IMR-90 (cell line): ENCODE measurements around the gene RALA. TPM values are rescaled to one million over a fixed set of nuclear protein-coding genes. Genes with fewer than 3 reads are reported as not detected.

Experiments used
- ATAC-seq: fragments of 200-7000 bp; cut with Tn5 transposase; 2 replicates; pipeline ENCODE4 v1.9.1; 2020; ENCODE audit warnings: low read depth, mild to moderate bottlenecking, moderate library complexity
- BruUV-seq: library from RNA; stranded (reverse); fragments of 400-500 nt; replicated peaks from 2 replicates; lab custom pipeline; 2021; lab: Mats Ljungman, UMichigan
- CTCF ChIA-PET: fragments of 300-600 bp; formaldehyde crosslinking; extraction: SDS; loops from one replicate; lab custom pipeline; 2021; ENCODE audit warnings: antibody characterized with exemption; lab: Yijun Ruan, JAX
- POLR2A ChIA-PET: fragments of 300-600 bp; sonication (Branson Sonifier 250); formaldehyde crosslinking; loops from one replicate; lab custom pipeline; 2022; ENCODE audit warnings: antibody characterized with exemption; ENCODE audit not compliant: unreplicated experiment; lab: Charles Lee
- DNase-seq: peaks from one replicate; pipeline ENCODE4 v3.0.0; 2013
- H2AFZ ChIP-seq: replicated peaks from 2 replicates; pipeline ENCODE3; 2013; ENCODE audit warnings: low read length, mild to moderate bottlenecking; ENCODE audit not compliant: poor library complexity
- H2AK5ac ChIP-seq: 2 replicates; pipeline ENCODE4 v1.6.1; 2013; ENCODE audit warnings: low read depth, low read length, inconsistent platforms
- H2AK9ac ChIP-seq: replicated peaks from 2 replicates; pipeline ENCODE3; 2013; ENCODE audit warnings: mild to moderate bottlenecking, low read depth, low read length, moderate library complexity; ENCODE audit not compliant: poor library complexity
- H2BK120ac ChIP-seq: 2 replicates; pipeline ENCODE4 v1.6.1; 2013; ENCODE audit warnings: low read depth, low read length, inconsistent platforms
- H2BK15ac ChIP-seq: 3 replicates; pipeline ENCODE4 v1.6.1; 2013; ENCODE audit warnings: low read depth, low read length, inconsistent platforms
- H2BK20ac ChIP-seq: 2 replicates; pipeline ENCODE4 v1.6.1; 2013; ENCODE audit warnings: low read depth, mild to moderate bottlenecking, inconsistent platforms, low read length, moderate library complexity
- H2BK5ac ChIP-seq: 2 replicates; pipeline ENCODE4 v1.6.1; 2013; ENCODE audit warnings: mild to moderate bottlenecking, low read depth, low read length, inconsistent platforms; ENCODE audit not compliant: poor library complexity, severe bottlenecking
- H3K14ac ChIP-seq: replicated peaks from 2 replicates; pipeline ENCODE4 v1.6.1; 2013; ENCODE audit warnings: low read depth, low read length, inconsistent platforms
- H3K18ac ChIP-seq: 2 replicates; pipeline ENCODE4 v1.6.1; 2013; ENCODE audit warnings: low read depth, low read length, control low read depth
- H3K23ac ChIP-seq: 2 replicates; pipeline ENCODE4 v1.6.1; 2013; ENCODE audit warnings: low read depth, low read length, inconsistent platforms
- H3K27ac ChIP-seq: 2 replicates; pipeline ENCODE4 v1.5.1; 2013; ENCODE audit warnings: mild to moderate bottlenecking, control low read depth, low read length; ENCODE audit not compliant: insufficient read depth
- H3K27me3 ChIP-seq: 2 replicates; pipeline ENCODE4 v1.6.1; 2013; ENCODE audit warnings: low read length; ENCODE audit not compliant: control insufficient read depth, insufficient read depth
- H3K36me3 ChIP-seq: 2 replicates; pipeline ENCODE4 v1.6.1; 2013; ENCODE audit warnings: low read length, mixed read lengths; ENCODE audit not compliant: control insufficient read depth, insufficient read depth
- H3K4ac ChIP-seq: 2 replicates; pipeline ENCODE4 v1.6.1; 2013; ENCODE audit warnings: low read depth, low read length, inconsistent platforms
- H3K4me1 ChIP-seq: 2 replicates; pipeline ENCODE4 v1.6.1; 2013; ENCODE audit warnings: low read length, mixed read lengths; ENCODE audit not compliant: control insufficient read depth, insufficient read depth
- H3K4me2 ChIP-seq: 2 replicates; pipeline ENCODE4 v1.6.1; 2013; ENCODE audit warnings: low read depth, mild to moderate bottlenecking, control low read depth, low read length, moderate library complexity
- H3K4me3 ChIP-seq: 2 replicates; pipeline ENCODE4 v1.5.1; 2013; ENCODE audit warnings: low read depth, mild to moderate bottlenecking, control low read depth, low read length, moderate library complexity; ENCODE audit not compliant: insufficient read depth
- H3K56ac ChIP-seq: 2 replicates; pipeline ENCODE4 v1.6.1; 2013; ENCODE audit warnings: low read length, inconsistent platforms; ENCODE audit not compliant: insufficient read depth; ENCODE audit errors: extremely low read depth
- H3K79me1 ChIP-seq, 2 experiments: 2 replicates each; pipeline ENCODE4 v1.6.1; 2013; ENCODE audit warnings: low read length in 2 of 2, inconsistent platforms in 1 of 2, low read depth in 1 of 2
- H3K9ac ChIP-seq: 2 replicates; pipeline ENCODE4 v1.6.1; 2013; ENCODE audit warnings: low read depth, low read length, control low read depth
- H3K9me1 ChIP-seq: 2 replicates; pipeline ENCODE4 v1.6.1; 2013; ENCODE audit warnings: low read length, inconsistent platforms; ENCODE audit not compliant: insufficient read depth
- H3K9me3 ChIP-seq: 2 replicates; pipeline ENCODE4 v1.6.1; 2013; ENCODE audit warnings: low read length; ENCODE audit not compliant: control insufficient read depth, insufficient read depth
- H4K20me1 ChIP-seq: 2 replicates; pipeline ENCODE4 v1.6.1; 2013; ENCODE audit warnings: low read length, inconsistent platforms; ENCODE audit not compliant: insufficient read depth
- H4K5ac ChIP-seq: 2 replicates; pipeline ENCODE4 v1.6.1; 2013; ENCODE audit warnings: mild to moderate bottlenecking, low read depth, low read length, control low read depth
- H4K8ac ChIP-seq, 2 experiments: 2 replicates each; pipeline ENCODE4 v1.6.1; 2013; ENCODE audit warnings: low read depth in 2 of 2, low read length in 2 of 2, control low read depth in 1 of 2, inconsistent platforms in 1 of 2
- H4K91ac ChIP-seq: 2 replicates; pipeline ENCODE4 v1.6.1; 2013; ENCODE audit warnings: low read depth, low read length, inconsistent platforms; ENCODE audit not compliant: insufficient read depth
- FOS ChIP-seq: fragments of 150-350 bp; IDR thresholded peaks from 2 replicates; pipeline ENCODE4 v1.6.1; 2016; ENCODE audit warnings: low read depth, low read length
- MAFK ChIP-seq: IDR thresholded peaks from 2 replicates; pipeline ENCODE4 v1.6.1; 2012; ENCODE audit warnings: low read depth, low read length, improper control_type of control experiment
- RFX5 ChIP-seq: IDR thresholded peaks from 2 replicates; pipeline ENCODE4 v1.8.0; 2012; ENCODE audit warnings: low read depth, mild to moderate bottlenecking, low read length, moderate library complexity
- WGBS, 2 experiments: methylation state at CpG; one replicate each; pipeline versions ENCODE4 v1.1.5 to v1.1.7; 2013; ENCODE audit warnings: missing lambda C conversion rate in 2 of 2; ENCODE audit not compliant: insufficient read length in 1 of 2; ENCODE audit errors: extremely low coverage in 2 of 2; 5-methylcytosine and 5-hydroxymethylcytosine counted together
- dilution Hi-C: fragments of 300-500 bp; cut with HindIII; formaldehyde crosslinking; loops from one replicate; pipeline ENCODE4 v1.14.3; 2018; ENCODE audit warnings: low sequenced_read_pairs; ENCODE audit not compliant: unreplicated experiment
- in situ Hi-C: fragments of 300-500 bp; cut with MboI; formaldehyde crosslinking; loops from 3 replicates; pipeline ENCODE4 v1.14.3; 2019; ENCODE audit warnings: low sequenced_read_pairs, inconsistent platforms, mixed read lengths
- intact Hi-C: fragments of 100-400 bp; cut with micrococcal nuclease; formaldehyde crosslinking; loops from 2 replicates; pipeline ENCODE4 v1.10.0; 2022
- polyA plus RNA-seq, 3 experiments: library from polyadenylated mRNA; depleted of rRNA; stranded (reverse); fragments of >200 nt; gene quantifications; 2 replicates each; pipeline ENCODE4 v1.2.3, GENCODE V29; 2012; ENCODE audit warnings: low replicate concordance in 1 of 3
- total RNA-seq: library from RNA; depleted of rRNA; stranded (reverse); fragments of >200 nt; gene quantifications from 2 replicates; pipeline ENCODE4 v1.2.3, GENCODE V29; 2012
- TF ChIP-seq, protein P1 (sequence below): conservative IDR thresholded peaks from 2 replicates; pipeline ENCODE4 v1.5.1; 2012; ENCODE audit warnings: mild to moderate bottlenecking, low read depth, low read length, improper control_type of control experiment
- TF ChIP-seq, protein P2 (sequence below): fragments of 150-350 bp; IDR thresholded peaks from 2 replicates; pipeline ENCODE4 v1.6.1; 2016; ENCODE audit warnings: low read depth, mild to moderate bottlenecking, low read length, moderate library complexity, borderline replicate concordance

The RALA gene
- total and polyA plus RNA-seq, 2 of the 4 experiments (the other 2 are of a cell fraction): 7.7 to 20.5 TPM

DNA sequence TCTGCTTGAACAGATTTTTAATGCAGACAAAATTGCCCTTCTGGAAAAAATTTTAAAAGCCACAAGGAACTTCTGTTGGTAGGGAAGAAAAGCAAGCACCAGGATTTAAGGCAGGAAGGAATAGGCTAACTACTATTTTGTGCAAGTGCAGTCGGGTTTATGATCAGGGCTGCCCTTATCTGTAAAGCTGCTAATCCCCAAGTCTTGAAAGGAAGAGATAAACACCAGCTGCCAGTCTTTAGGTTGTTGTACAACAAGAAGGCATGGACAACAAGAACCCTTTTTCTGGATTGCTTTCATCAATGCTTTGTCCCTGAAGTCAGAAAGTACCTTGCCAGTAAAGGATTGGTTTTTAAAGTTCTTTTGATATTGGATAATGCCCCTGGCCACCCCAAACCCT is 40.7 kb downstream of the RALA start:
- in situ Hi-C loops: no loop called here
- no peak overlapping the region for H3K18ac ChIP-seq
- ATAC-seq (no peak), DNase-seq (no peak)
- no peak overlapping the region for H3K4me3 ChIP-seq
- no peak overlapping the region for H2AFZ ChIP-seq
- BruUV-seq: no TSS peak
- H3K4ac ChIP-seq: no peak overlapping the region
- H2BK15ac ChIP-seq: no peak overlapping the region
- H2BK20ac ChIP-seq: no peak overlapping the region
- ChIA-PET POLR2A (no interaction called here), CTCF (interaction anchor here (0.6 kb wide), 1 partner anchor 9 kb away, joined by 3 read pairs; no protein-coding TSS in a partner anchor)
- no peak overlapping the region for H4K5ac ChIP-seq
- H2BK5ac ChIP-seq: no peak overlapping the region
- H3K56ac ChIP-seq: no peak overlapping the region
- no peak overlapping the region for H3K27ac ChIP-seq
- H4K91ac ChIP-seq: no peak overlapping the region
- H3K14ac ChIP-seq: no peak overlapping the region
- peaks cover 6% of the 10 kb centered on the region for H3K36me3 ChIP-seq
- H3K4me2 ChIP-seq: no peak overlapping the region
- no peak for TF ChIP-seq FOS
- no peak for TF ChIP-seq RFX5
- TF ChIP-seq, protein P1, sequence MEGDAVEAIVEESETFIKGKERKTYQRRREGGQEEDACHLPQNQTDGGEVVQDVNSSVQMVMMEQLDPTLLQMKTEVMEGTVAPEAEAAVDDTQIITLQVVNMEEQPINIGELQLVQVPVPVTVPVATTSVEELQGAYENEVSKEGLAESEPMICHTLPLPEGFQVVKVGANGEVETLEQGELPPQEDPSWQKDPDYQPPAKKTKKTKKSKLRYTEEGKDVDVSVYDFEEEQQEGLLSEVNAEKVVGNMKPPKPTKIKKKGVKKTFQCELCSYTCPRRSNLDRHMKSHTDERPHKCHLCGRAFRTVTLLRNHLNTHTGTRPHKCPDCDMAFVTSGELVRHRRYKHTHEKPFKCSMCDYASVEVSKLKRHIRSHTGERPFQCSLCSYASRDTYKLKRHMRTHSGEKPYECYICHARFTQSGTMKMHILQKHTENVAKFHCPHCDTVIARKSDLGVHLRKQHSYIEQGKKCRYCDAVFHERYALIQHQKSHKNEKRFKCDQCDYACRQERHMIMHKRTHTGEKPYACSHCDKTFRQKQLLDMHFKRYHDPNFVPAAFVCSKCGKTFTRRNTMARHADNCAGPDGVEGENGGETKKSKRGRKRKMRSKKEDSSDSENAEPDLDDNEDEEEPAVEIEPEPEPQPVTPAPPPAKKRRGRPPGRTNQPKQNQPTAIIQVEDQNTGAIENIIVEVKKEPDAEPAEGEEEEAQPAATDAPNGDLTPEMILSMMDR: no peak
- TF ChIP-seq MAFK: no peak
- TF ChIP-seq, protein P2, sequence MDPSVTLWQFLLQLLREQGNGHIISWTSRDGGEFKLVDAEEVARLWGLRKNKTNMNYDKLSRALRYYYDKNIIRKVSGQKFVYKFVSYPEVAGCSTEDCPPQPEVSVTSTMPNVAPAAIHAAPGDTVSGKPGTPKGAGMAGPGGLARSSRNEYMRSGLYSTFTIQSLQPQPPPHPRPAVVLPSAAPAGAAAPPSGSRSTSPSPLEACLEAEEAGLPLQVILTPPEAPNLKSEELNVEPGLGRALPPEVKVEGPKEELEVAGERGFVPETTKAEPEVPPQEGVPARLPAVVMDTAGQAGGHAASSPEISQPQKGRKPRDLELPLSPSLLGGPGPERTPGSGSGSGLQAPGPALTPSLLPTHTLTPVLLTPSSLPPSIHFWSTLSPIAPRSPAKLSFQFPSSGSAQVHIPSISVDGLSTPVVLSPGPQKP: no peak
- no peak overlapping the region for H2AK5ac ChIP-seq
- H3K9ac ChIP-seq: no peak overlapping the region
- H4K20me1 ChIP-seq: peaks cover 32% of the 10 kb centered on the region
- no peaks in the 10 kb centered on the region for H3K9me3 ChIP-seq
- H3K23ac ChIP-seq: no peak overlapping the region
- H2AK9ac ChIP-seq: no peak overlapping the region
- H3K27me3 ChIP-seq: no peaks in the 10 kb centered on the region
- H2BK120ac ChIP-seq: no peak overlapping the region
- peaks cover 3% of the 10 kb centered on the region for H3K4me1 ChIP-seq
- H4K8ac ChIP-seq: no peak overlapping the region
- peaks cover under 1% of the 10 kb centered on the region; the same call in 1 of the 2 replicates for H3K9me1 ChIP-seq
- dilution Hi-C loops: no loop called here
- H3K79me1 ChIP-seq: peaks cover 44 to 80% of the 10 kb centered on the region in 2 experiments
- WGBS, 2 experiments: 20% methylated on average over 1 of the region's 1 CpG; no CpG with 5 or more reads in 1 of the 2 experiments
- intact Hi-C loops: no loop called here
